HG02884 (cell line): ENCODE measurements around the gene NRSN1.
"Not testable (repeated sequence)": the region's sequence is repeated elsewhere in the genome, so short reads cannot be mapped to it uniquely, and the experiment has no call there.

Source experiments
- ATAC-seq: cut with Tn5 transposase; IDR thresholded peaks from one replicate; pipeline ENCODE4 v1.9.1; 2021; ENCODE audit warnings: mild to moderate bottlenecking, moderate library complexity; ENCODE audit not compliant: unreplicated experiment

Gene NRSN1

DNA sequence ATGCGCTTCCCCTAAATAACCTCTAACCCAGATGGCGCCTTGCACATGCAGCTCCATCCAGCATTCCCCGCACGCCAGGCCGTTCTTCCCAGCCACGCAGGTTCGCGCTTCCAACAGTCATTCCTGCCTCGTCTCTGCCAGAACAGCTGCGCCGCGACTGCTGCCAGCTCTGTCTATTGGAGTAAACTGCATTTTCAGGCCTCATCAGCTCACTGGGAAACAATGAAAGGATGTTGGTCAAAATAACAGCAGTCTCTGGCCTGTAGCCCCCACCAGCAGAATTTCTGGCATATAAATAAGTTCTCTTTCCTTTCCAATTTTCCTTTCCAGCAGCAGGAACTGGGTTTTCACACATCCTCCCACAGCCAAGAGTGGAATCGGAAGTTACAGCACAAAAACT lies 14.6 kb downstream of the NRSN1 start:
- ATAC-seq: no peak

DNA sequence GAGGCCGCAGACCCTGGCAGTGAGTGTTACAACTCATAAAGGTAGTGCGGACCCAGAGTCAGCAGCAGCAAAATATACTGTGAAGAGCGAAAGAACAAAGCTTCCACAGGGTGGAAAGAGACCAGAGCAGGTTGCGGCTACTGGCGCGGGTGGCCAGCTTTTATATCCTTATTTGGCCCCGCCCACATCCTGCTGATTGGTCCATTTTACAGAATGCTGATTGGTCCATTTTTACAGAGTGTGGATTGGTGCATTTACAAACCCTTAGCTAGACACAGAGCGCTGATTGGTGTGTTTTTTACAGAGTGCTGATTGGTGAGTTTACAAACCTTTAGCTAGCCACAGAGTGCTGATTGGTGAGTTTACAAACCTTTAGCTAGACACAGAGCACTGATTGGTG lies 16.7 kb downstream of the NRSN1 start:
- ATAC-seq: not testable (repeated sequence)

DNA sequence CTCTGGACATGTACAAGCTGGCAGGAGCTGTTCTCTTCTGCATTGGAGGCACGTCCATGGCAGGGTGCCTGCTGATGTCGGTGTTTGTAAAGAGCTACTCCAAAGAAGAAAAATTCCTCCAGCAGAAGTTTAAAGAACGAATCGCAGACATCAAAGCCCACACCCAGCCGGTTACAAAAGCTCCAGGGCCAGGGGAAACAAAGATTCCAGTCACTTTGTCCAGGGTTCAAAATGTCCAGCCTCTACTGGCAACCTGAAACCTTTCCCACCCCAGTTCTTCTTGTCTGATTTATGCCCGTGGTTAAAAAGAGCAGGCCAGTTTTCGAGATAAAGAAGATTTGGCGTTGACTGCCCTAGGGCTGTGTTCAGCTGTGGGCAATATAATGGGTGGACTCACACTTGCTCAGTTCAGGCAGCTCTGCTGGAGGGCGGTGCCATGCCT lies 19.7 kb downstream of the NRSN1 start:
- no peak for ATAC-seq

DNA sequence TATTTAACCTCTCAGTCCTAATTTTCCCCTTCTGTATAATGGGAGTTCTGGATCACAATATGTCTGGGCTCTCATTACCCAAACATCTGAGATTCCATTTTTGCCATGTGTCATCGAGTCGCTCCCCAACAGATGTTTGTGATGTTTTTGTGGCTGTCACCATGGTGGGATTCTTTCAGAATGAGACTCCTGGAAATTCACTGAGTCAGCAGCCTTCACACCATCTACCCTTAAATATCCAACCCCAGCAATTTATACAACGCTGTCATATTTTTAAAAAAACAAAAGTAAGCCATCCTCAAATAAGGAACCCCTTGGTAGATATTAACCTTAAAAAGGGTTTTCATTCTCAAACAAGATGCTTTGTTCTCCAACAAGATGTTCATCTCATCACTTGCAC lies 20.9 kb downstream of the NRSN1 start:
- no peak for ATAC-seq

DNA sequence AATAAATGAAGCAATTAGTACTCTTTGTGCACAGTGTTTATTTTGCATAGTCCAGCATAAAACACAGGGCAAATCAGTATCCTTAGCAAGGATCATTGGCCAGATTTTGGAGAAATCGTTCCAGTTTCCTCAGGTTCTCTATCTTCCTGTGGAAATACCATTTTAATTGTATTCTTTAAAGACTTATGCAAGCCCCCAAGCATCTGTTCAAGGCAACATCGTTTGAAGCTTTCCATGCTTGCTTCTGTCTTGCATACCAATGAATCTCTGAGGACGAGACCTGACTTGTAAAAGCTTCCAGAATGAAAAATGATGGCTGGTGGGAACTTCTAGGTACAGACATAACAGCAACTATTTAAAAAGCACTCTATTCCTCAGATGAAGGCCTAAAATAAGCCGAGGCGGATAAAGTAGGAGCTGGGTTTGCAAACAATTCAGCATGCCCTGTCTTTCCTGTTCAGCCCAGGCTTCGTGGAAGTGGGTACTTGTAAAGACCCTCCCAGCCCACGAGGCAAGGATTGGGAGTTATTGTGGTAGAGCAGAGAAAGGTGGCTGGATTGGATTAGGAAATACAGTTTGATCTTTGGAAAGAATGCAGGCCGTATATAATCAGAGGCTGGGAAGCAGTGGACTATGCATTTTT lies 21.6 kb downstream of the NRSN1 start:
- ATAC-seq: no peak

DNA sequence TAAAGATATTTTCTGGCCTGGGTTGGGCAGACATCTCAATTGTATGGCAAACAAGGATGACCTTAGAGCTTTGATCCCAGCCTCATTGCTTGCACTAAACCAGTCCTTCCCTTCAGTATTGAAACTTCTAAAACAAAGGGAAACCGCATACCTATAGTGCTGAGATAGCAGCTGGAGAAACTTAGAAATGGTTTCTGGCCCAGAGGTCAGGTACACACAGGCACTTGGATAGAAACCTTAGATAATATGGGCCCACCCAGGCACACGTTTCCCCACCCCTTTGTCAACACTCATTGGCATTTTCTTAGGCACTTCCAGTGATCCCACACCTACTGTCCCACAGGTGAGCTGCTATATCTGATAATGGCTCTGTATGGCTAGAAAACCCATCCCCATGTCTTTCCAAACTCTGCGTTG lies 22.1 kb downstream of the NRSN1 start:
- no peak for ATAC-seq

DNA sequence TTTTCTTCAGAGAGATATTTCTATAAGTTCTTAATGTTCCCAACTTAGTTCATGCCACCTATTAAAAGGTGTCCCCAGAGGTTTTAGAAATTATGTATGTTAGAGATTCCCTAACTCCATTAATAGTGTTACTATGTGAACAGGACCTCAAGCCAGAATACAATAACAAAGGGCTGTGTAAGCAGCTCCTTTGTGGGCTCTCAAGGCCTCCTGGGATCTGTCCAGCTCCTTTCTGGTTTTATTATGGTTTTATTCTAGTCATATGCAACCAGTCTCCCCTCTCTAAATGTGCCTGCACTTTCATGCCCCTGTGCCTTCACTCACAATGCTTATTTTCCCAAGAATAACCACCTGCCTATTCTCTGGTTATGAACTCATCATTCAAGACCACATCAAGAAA lies 22.7 kb downstream of the NRSN1 start:
- ATAC-seq: no peak

DNA sequence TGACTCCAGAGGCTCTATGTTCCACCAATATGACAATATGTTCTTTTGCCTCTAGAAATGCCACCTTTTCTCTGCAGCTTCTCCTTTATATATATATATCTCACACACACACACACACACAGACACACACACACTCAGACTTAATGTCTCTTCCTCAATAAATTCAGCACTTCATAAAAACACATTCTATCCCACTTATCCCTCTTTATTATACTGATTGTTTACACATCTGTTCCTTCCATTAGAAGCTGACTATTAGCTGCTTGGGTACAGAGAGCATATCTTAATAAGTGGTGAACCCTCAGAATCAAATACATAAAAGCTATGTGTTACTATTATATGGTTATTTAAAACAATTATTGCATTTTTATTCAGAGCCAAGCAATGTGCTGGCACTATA lies 23.3 kb downstream of the NRSN1 start:
- ATAC-seq: no peak

DNA sequence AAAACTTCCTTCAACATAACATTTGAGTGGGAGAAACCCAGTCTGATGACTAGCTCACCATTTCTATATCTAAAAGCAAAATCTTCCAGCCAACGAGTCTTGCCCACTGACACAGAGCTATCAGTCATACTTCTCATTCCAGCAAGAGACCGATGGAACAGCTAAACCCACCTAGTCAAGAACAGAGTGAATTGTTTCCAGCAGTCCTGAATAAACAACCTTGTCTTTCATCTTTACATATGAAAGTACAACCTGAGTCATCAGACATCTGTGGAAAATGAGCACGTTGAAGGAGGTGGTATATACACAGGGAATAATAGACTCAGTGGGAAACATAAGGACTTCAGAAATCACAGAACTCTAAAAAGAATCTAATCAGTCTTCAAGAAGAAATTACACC lies 23.8 kb downstream of the NRSN1 start:
- ATAC-seq: no peak

DNA sequence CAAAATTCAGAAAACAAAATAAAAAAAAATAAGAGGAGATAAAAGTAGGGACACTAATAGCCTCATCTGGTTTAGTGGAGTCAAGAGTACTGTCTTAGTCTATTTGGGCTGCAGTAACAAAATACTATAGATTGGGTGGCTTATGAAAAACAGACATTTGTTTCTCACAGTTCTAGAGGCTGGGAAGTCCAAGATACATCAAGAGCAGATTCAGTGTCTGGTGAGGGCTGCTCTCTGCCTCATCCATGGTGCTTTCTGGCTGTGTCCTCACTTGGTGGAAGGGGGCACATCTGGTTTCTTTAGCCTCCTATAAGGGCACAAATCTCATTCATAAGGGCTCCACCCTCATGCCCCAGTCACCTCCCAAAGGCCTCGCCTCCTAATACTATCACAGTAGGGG lies 26.0 kb downstream of the NRSN1 start:
- ATAC-seq: no peak

DNA sequence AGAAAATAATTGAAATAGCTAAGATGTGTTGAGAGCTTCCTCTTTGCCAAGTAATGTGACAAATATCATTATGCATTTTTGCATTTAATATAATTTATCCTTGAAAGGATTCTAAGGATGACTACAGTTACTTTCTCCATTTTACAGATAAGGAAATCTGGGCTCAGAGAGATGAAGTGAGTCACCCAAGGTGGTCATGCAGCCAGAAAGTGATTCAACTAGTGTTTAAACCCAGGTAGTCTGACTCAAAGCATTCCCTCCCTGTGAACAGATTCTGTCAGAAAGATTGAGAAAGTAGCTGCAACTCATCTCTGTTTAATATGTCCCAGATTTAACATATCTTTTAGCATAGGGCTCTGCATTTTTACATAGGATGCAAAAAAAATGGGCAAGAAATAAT lies 28.1 kb downstream of the NRSN1 start:
- ATAC-seq: no peak

DNA sequence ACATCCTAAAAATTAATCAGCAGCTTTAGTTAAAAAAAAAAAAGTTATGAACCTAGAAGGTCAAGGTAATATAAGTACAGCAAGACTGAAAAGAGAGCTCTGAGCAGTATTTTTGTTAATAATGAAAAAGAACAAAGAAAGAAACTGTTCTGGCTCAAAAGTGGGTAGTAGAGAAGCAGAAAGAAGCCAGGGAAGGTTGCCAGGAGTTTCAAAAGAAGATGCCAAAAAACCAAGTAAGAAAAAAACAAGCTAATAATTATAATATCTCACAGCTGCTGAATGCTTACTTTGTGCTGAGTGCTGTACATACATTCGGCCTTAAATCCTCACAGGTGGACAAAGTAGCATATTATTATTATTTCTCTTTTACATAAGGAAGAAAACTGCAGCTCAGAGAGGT lies 31.9 kb downstream of the NRSN1 start:
- ATAC-seq: no peak

DNA sequence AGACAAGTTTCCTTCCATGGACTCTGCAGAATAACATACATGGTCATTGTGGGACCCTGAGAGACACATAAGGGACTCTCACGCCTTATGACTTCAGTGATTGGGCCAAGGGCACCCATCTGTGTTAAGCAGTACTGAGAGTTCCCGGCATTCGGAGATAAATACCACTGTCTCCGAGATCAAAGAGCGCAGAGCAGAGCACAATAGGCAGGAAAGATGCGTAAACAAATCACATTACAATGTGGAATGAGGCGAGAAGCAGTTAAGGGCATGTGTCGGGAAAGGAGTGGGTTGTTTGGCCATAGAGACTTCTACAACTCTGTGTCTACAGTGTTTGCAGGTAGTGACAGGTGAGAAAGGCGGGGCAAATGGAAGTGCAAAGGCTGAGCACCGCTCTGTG lies 57.6 kb downstream of the NRSN1 start:
- no peak for ATAC-seq

DNA sequence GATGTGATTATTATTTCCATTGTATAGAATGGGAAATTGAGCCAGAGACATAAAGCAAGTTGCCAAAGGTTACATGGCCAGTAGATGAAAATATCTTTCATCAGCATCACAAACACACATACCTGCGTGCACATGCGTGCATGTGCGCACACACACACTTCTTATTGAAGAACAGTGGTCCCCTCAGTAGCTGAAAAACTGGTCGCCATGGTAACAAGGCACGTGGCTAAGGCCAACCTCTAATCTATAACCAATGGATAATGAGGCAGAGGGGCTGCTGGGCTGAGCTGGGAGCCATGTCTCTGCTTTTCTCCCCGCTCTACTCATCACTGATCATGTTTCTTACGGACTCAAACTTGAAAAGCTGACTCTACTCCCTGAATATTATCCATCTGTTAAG lies 60.3 kb downstream of the NRSN1 start:
- ATAC-seq: no peak

DNA sequence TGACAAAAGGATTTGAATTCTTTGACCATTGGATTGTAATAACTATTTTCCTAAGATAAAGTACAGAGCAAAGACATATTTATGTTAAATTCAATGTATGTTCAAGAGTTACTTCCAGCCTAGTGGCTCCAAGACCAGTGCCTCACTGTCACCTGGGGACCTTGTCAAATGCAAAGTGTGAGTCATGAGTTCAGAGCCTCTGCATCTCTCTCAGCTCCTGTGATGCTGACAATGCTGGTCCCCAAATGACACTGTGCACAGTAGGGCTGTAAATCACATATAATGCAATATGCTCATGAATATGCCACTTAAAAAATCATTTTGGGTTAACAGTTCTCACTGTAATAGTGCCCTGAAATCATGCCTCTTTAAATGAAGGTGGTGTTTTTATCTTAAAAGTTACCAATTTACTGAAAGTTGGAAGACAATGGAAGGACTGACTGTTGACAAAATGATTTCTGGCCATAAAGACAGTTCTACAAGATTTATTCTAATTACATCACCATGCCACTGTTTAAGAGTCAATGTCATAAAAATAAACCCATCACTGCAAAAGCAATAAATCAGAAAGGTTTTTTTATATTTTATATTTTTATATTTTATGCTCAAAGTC lies 62.1 kb downstream of the NRSN1 start:
- no peak for ATAC-seq

DNA sequence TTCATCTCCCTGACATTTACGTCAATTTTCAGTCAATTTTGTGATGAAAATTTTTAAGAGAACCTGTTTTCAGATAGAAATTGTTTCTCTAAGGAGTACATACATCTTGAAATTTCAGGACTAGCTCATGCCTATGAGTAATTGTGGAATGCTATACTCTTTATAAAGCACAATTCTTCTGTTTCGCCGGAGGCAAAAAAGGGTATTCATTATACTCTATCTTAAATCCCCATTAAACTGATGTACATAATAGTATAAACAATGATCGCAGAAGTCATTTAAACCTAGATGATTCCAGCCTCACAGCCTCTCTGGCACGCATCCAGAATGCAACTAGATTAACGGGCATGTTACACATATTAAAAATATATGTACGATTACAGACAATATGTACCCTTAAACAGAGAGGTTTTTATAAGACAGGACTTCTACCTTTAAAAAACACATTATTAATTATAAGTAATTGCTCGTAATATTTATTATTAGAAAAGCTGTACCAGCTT lies 62.6 kb downstream of the NRSN1 start:
- ATAC-seq: no peak

DNA sequence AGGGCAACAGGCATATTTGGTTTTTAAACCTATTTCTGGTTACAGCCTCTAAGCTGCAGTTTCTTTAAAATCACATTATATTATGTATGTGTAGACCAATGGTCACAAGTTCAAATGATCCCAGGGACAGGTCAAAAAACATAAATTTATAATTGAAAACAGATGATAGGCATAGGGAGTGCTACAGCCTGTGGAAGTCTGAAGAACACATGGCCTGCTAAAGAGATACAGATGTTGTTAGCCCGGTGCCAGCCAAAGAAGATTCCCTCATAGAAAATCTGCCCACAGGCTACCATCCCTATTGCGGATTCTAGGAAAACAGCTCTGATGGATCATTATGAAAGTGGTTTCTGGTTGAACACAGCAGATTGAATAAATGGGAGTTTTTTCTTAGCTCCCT lies 65.3 kb downstream of the NRSN1 start:
- ATAC-seq: no peak

DNA sequence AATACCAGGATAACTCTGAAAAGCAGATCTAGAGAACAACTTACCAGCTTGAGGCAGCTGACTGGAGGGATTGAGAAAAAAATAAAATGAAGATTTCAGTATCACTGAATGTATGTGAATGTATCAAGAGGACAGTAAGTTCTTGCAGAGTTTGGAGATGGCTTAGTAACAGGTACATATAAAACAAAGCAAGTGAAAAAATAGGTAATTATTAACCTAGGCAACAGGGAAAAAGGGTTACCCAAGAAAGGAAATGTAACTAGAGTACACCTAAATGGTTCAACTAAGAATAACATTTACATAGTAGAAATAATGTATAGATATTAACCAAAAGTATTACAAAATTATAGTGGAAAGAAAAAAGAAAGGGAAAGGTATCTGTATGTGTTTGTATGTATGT lies 67.3 kb downstream of the NRSN1 start:
- no peak for ATAC-seq

DNA sequence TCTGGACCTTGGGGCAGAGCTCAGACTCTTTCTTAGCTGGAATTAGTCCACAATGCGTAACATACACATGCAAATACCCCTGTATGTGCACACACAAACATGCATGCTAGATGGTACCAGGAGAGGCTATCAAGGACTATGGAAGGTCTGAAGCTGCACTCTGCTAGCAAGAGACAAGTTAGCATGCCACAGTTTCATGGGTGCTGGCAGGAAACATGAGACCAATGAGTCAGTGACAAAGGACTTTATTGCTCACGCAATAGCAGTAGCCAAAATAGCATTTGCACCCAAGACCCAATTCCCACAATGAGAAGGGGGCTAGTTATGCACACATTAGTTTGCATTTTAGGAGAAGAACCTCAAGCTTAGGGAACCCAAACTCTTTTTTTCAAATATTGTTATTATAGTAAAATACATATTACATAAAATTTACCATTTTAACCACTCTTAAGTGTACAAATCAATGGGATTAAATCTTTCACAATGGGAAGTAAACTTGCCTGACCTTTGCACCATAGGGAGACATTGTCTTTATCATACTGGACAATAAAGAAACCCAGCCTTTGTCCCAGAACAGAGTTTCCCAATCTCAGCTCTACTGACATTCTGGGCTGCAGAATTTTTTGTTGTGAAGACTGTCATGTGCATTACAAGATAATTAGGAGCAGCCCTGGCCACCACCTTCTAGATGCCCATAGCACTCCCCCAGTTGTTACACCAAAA lies 69.1 kb downstream of the NRSN1 start:
- ATAC-seq: no peak

DNA sequence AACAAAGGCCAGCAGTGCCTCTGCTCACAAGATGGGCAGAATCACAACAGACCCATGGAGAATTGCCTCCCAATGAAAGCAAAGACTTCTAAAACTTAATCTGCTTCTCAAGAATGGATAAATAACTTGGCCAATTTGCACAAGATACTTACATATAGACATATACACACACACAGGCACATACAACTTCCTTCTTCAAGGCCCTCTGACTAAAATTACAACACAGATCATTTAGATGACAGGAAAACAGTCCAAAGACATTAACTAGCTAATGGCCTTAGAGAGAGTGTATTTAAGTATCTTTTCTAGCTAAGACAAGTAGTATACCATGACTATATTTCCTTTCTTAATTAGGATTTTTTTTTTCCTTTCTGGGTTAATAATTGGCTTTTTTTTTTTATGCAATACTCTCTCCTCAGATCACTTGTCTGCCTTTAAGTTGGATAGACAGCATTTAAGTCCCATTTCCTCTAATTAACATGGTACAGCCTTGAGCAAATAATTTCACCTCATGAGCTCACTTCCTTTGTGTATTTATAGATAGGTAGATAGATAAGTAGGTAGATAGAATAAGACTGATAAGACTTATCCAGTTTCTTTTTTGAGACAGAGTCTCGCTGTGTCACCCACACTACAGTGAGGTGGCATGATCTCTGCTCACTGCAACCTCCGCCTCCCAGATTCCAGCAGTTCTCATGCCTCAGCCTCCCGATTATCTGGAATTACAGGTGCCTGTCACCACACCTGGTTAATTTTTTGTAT lies 70.0 kb downstream of the NRSN1 start:
- no peak for ATAC-seq
